NCI-H1417 treated with DMSO at 0.1 percent for 48 hours (cell line): Measurements from ENCODE around the gene FLNC.
A peak's percentile ranks its signal among the peaks of the same experiment; 100 is the strongest.

Source experiments
- DNase-seq: peaks from one replicate; lab custom pipeline; 2025; lab: John Stamatoyannopoulos, UW

The FLNC gene

GRCh38 chr7:128865303-128865702 lies 35.1 kb downstream of the FLNC start:
- DNase-seq = no peak

GRCh38 chr7:128865996-128866877 lies 36.0 kb downstream of the FLNC start:
- DNase-seq = no peak

- no peak for DNase-seq
These were observed 37.0 kb downstream of the FLNC start for GRCh38 chr7:128867241-128867640.

GRCh38 chr7:128867842-128868623 lies 37.8 kb downstream of the FLNC start:
- DNase-seq = peak; percentile 49

GRCh38 chr7:128868624-128869137 lies 38.5 kb downstream of the FLNC start:
- no peak for DNase-seq

GRCh38 chr7:128869138-128869943 lies 39.1 kb downstream of the FLNC start:
- no peak for DNase-seq

- DNase-seq = no peak
These were observed 39.7 kb downstream of the FLNC start for GRCh38 chr7:128869944-128870285.

- DNase-seq = no peak
These were observed 40.8 kb downstream of the FLNC start for GRCh38 chr7:128871050-128871449.

- no peak for DNase-seq
These were observed 42.2 kb downstream of the FLNC start for GRCh38 chr7:128872394-128872824.

- no peak for DNase-seq
These were observed 43.0 kb downstream of the FLNC start for GRCh38 chr7:128873234-128873633.

- no peak for DNase-seq
These were observed 44.2 kb downstream of the FLNC start for GRCh38 chr7:128874140-128875031.

- no peak for DNase-seq
These were observed 45.3 kb downstream of the FLNC start for GRCh38 chr7:128875523-128875948.

GRCh38 chr7:128876127-128876526 lies 45.9 kb downstream of the FLNC start:
- no peak for DNase-seq

- no peak for DNase-seq
These were observed 46.4 kb downstream of the FLNC start for GRCh38 chr7:128876586-128876977.

- no peak for DNase-seq
These were observed 47.0 kb downstream of the FLNC start for GRCh38 chr7:128876978-128877755.

GRCh38 chr7:128877756-128878120 lies 47.5 kb downstream of the FLNC start:
- DNase-seq = no peak

GRCh38 chr7:128878226-128879105 lies 48.3 kb downstream of the FLNC start:
- DNase-seq = no peak

- no peak for DNase-seq
These were observed 49.3 kb downstream of the FLNC start for GRCh38 chr7:128879461-128879938.
